ENCODE measurements around the gene HSD17B8. TPM values are rescaled to one million over a fixed set of nuclear protein-coding genes. Genes with fewer than 3 reads are reported as not detected.

The HSD17B8 gene
- total and polyA plus RNA-seq, 10 of the 15 experiments (the other 5 are each of a cell fraction or from before 2014, with no cell fraction given), result 3.1 to 54.3 (median 26.5) TPM

GRCh38 chr6:33195304-33196165 is 8.9 kb upstream of the HSD17B8 start:
- ChIA-PET SMC1A (ENCODE audit: uncharacterized antibody, unreplicated experiment) (no interaction called here), RAD21 (ENCODE audit: unreplicated experiment) (no interaction called here), POLR2A (no interaction called here), CTCF (interaction anchor here (1.2 to 5.8 kb wide), 6 partner anchors 21 to 76 kb away, joined by 3 to 41 read pairs (median 12); no protein-coding TSS in a partner anchor)
- FAIRE-seq (no peak), DNase-seq (ENCODE audit: low read depth, low spot score) (no peak), ATAC-seq (no peak)
- WGBS (ENCODE audit: insufficient coverage, insufficient replicate concordance, low lambda C conversion rate, missing lambda C conversion rate), result 92% methylated on average over 15 of the region's 15 CpGs
- Histone ChIP-seq H3K79me2 (ENCODE audit: control insufficient read depth, insufficient read depth, low read length) (peaks cover 12% of the 10 kb centered on the region), H3K9ac (ENCODE audit: control insufficient read depth, insufficient read depth, low read length) (no peak overlapping the region), H3K4me3 (no peak overlapping the region), H3K36me3 (ENCODE audit: control insufficient read depth in 2 of 2, insufficient read depth in 2 of 2, low read length in 1 of 2) (peaks cover 11 to 27% of the 10 kb centered on the region in 2 experiments), H4K20me1 (ENCODE audit: control insufficient read depth, insufficient read depth) (no peaks in the 10 kb centered on the region), H2AFZ (ENCODE audit: control insufficient read depth, low read depth, low read length) (no peak overlapping the region), H3K27me3 (replicated peaks in 1 of 2; ENCODE audit: control insufficient read depth in 2 of 2, insufficient read depth in 2 of 2, low read length in 1 of 2) (peaks cover 2 to 5% of the 10 kb centered on the region in 2 experiments), H3K9me3 (replicated peaks; ENCODE audit: control insufficient read depth, insufficient read depth, low read length) (no peaks in the 10 kb centered on the region), H3K27ac (ENCODE audit: control insufficient read depth, insufficient read depth) (no peak overlapping the region), H3K4me2 (ENCODE audit: control insufficient read depth, insufficient read depth) (no peak overlapping the region), H3K4me1 (ENCODE audit: control insufficient read depth, insufficient read depth, low read length) (0 out of 2 replicates have a peak, but pooled peaks cover 10% of the 10 kb centered on the region)
- no TSS peak for BruUV-seq (replicated peaks)
- in situ Hi-C loops (cut with MboI) (no loop called here), intact Hi-C loops (cut with micrococcal nuclease; ENCODE audit: unreplicated experiment) (no loop called here)
- TF ChIP-seq REST (IDR thresholded peaks at IDR 0.05; ENCODE audit: low read depth, low read length) (peak; percentile 56; the same call in 1 of the 2 replicates), PBX3 (IDR thresholded peaks at IDR 0.05; ENCODE audit: insufficient replicate concordance, low read depth, low read length) (no peak)
